NCI-H2227 (cell line): ENCODE data around the gene CACNA2D4.
"Not testable (repeated sequence)": the region's sequence is repeated elsewhere in the genome, so short reads cannot be mapped to it uniquely, and the experiment has no call there.

ENCODE experiments used
- DNase-seq: peaks from one replicate; lab custom pipeline; 2025; ENCODE audit not compliant: unreplicated experiment; lab: John Stamatoyannopoulos, UW

The CACNA2D4 gene

GRCh38 chr12:1820191-1820895 lies 98.1 kb downstream of the CACNA2D4 start, which contains the start of gene LRTM2:
Gene LRTM2 (plus strand): TSS chr12:1820565. CDS start chr12:1828149, 7,584 bp downstream.
- DNase-seq = no peak

GRCh38 chr12:1819571-1819970 lies 98.9 kb downstream of the CACNA2D4 start:
- no peak for DNase-seq

GRCh38 chr12:1819050-1819449 lies 99.4 kb downstream of the CACNA2D4 start:
- DNase-seq = no peak

GRCh38 chr12:1817928-1818327 lies 100.5 kb downstream of the CACNA2D4 start:
- DNase-seq = not testable (repeated sequence)

GRCh38 chr12:1816730-1817348 lies 101.6 kb downstream of the CACNA2D4 start:
- DNase-seq = no peak

- DNase-seq = no peak
These were observed 102.4 kb downstream of the CACNA2D4 start for GRCh38 chr12:1815814-1816729.

GRCh38 chr12:1815108-1815507 lies 103.3 kb downstream of the CACNA2D4 start:
- DNase-seq = no peak

- DNase-seq = no peak
These were observed 104.2 kb downstream of the CACNA2D4 start for GRCh38 chr12:1814266-1814665.

GRCh38 chr12:1812650-1813302 lies 105.7 kb downstream of the CACNA2D4 start:
- no peak for DNase-seq

GRCh38 chr12:1811948-1812291 lies 106.5 kb downstream of the CACNA2D4 start:
- no peak for DNase-seq

- DNase-seq = no peak
These were observed 107.0 kb downstream of the CACNA2D4 start for GRCh38 chr12:1811281-1811947.

GRCh38 chr12:1810931-1811280 lies 107.5 kb downstream of the CACNA2D4 start:
- no peak for DNase-seq

GRCh38 chr12:1810201-1810930 lies 108.1 kb downstream of the CACNA2D4 start:
- no peak for DNase-seq

GRCh38 chr12:1809591-1810190 lies 108.8 kb downstream of the CACNA2D4 start:
- no peak for DNase-seq

- no peak for DNase-seq
These were observed 109.5 kb downstream of the CACNA2D4 start for GRCh38 chr12:1808798-1809480.

GRCh38 chr12:1808036-1808797 lies 110.2 kb downstream of the CACNA2D4 start:
- no peak for DNase-seq

- no peak for DNase-seq
These were observed 111.2 kb downstream of the CACNA2D4 start for GRCh38 chr12:1807087-1807860.
